Measurements from ENCODE around the gene KLHL40.
A peak's percentile ranks its signal among the peaks of the same experiment; 100 is the strongest.

The KLHL40 gene

GRCh38 chr3:42685363-42685881 is at the start of gene KLHL40:
TSS of gene KLHL40 (plus strand) at chr3:42685537. CDS start at chr3:42685619, 82 bp downstream.
- no peak for DNase-seq

- DNase-seq, result no peak
Measured at GRCh38 chr3:42637001-42637400, 48.3 kb upstream of the KLHL40 start.

- no peak for DNase-seq
Measured at GRCh38 chr3:42638339-42638842, 46.9 kb upstream of the KLHL40 start.

GRCh38 chr3:42639192-42639591 is 46.1 kb upstream of the KLHL40 start:
- DNase-seq, result no peak

GRCh38 chr3:42640129-42640528 is 45.2 kb upstream of the KLHL40 start:
- DNase-seq, result no peak

GRCh38 chr3:42640771-42641370 is 44.5 kb upstream of the KLHL40 start:
- DNase-seq, result no peak

GRCh38 chr3:42647821-42648459 is 37.4 kb upstream of the KLHL40 start:
- no peak for DNase-seq

GRCh38 chr3:42649006-42649405 is 36.3 kb upstream of the KLHL40 start:
- no peak for DNase-seq

- DNase-seq, result no peak
Measured at GRCh38 chr3:42649783-42650182, 35.6 kb upstream of the KLHL40 start.

- peak in 3 of 56 donors; percentile 28 to 47 (median 40) for DNase-seq
Measured at GRCh38 chr3:42651248-42652091, 33.9 kb upstream of the KLHL40 start.

- DNase-seq, result no peak
Measured at GRCh38 chr3:42652251-42652610, 33.1 kb upstream of the KLHL40 start.

GRCh38 chr3:42652611-42653302 is 32.6 kb upstream of the KLHL40 start:
- peak in 14 of 56 donors; percentile 40 to 81 (median 55) for DNase-seq

GRCh38 chr3:42653303-42653559 is 32.1 kb upstream of the KLHL40 start:
- DNase-seq, result peak in 5 of 56 donors; percentile 49 to 62 (median 51)

- DNase-seq, result peak in 31 of 56 donors; percentile 46 to 76 (median 65)
Measured at GRCh38 chr3:42653560-42654330, 31.6 kb upstream of the KLHL40 start, which contains the start of gene ZBTB47. TSS of gene ZBTB47 (plus strand) at chr3:42653697. CDS start at chr3:42658356, 4,659 bp downstream.

GRCh38 chr3:42654331-42655201 is 30.8 kb upstream of the KLHL40 start:
- peak in 42 of 56 donors; percentile 40 to 85 (median 66) for DNase-seq

GRCh38 chr3:42655331-42655888 is 29.9 kb upstream of the KLHL40 start:
- peak in 21 of 56 donors; percentile 32 to 75 (median 56) for DNase-seq

GRCh38 chr3:42655980-42656679 is 29.2 kb upstream of the KLHL40 start:
- peak in 2 of 56 donors; percentile 26 to 77 for DNase-seq

Measured in nucleus accumbens (tissue), 56 donors.